Right hindlimb (tissue), 1 donor: ENCODE data around the gene EVC2.

Experiments
- DNase-seq: peaks from one replicate; pipeline ENCODE4 v3.0.0-alpha.2; 2018

The EVC2 gene

GRCh38 chr4:5708449-5709206, at the start of gene EVC2:
Gene EVC2 (minus strand): TSS chr4:5708559. CDS start chr4:5708513, 46 bp downstream.
- DNase-seq, result peak; percentile 90

- DNase-seq, result no peak
Measured at GRCh38 chr4:5757954-5758353, 49.6 kb upstream of the EVC2 start.

GRCh38 chr4:5757536-5757935, 49.2 kb upstream of the EVC2 start:
- DNase-seq, result no peak

- no peak for DNase-seq
Measured at GRCh38 chr4:5757091-5757490, 48.7 kb upstream of the EVC2 start.

GRCh38 chr4:5756271-5756670, 47.9 kb upstream of the EVC2 start:
- no peak for DNase-seq

- no peak for DNase-seq
Measured at GRCh38 chr4:5755679-5756078, 47.3 kb upstream of the EVC2 start.

- DNase-seq, result no peak
Measured at GRCh38 chr4:5755161-5755560, 46.8 kb upstream of the EVC2 start.

- DNase-seq, result no peak
Measured at GRCh38 chr4:5754529-5754881, 46.1 kb upstream of the EVC2 start.

GRCh38 chr4:5753766-5754528, 45.6 kb upstream of the EVC2 start:
- no peak for DNase-seq

- no peak for DNase-seq
Measured at GRCh38 chr4:5753366-5753765, 45.0 kb upstream of the EVC2 start.

- no peak for DNase-seq
Measured at GRCh38 chr4:5752376-5753184, 44.2 kb upstream of the EVC2 start.

GRCh38 chr4:5751666-5752375, 43.5 kb upstream of the EVC2 start:
- DNase-seq, result no peak

- peak; percentile 51 for DNase-seq
Measured at GRCh38 chr4:5750946-5751665, 42.7 kb upstream of the EVC2 start.

- no peak for DNase-seq
Measured at GRCh38 chr4:5750052-5750945, 41.9 kb upstream of the EVC2 start.

- no peak for DNase-seq
Measured at GRCh38 chr4:5749568-5749967, 41.2 kb upstream of the EVC2 start.

GRCh38 chr4:5747738-5748375, 39.5 kb upstream of the EVC2 start:
- DNase-seq, result peak; percentile 61

- no peak for DNase-seq
Measured at GRCh38 chr4:5746829-5747737, 38.7 kb upstream of the EVC2 start.

- no peak for DNase-seq
Measured at GRCh38 chr4:5746250-5746649, 37.9 kb upstream of the EVC2 start.

- DNase-seq, result no peak
Measured at GRCh38 chr4:5742968-5743367, 34.6 kb upstream of the EVC2 start.
